ENCODE data around the gene ATP8B1. TPM values are rescaled to one million over a fixed set of nuclear protein-coding genes. Genes with fewer than 3 reads are reported as not detected.

The ATP8B1 gene
- total and polyA plus RNA-seq, 9 of the 15 experiments (the other 6 are each of a cell fraction or from before 2014, with no cell fraction given): 0.01 to 0.22 (median 0.03) TPM; not detected in 3

DNA sequence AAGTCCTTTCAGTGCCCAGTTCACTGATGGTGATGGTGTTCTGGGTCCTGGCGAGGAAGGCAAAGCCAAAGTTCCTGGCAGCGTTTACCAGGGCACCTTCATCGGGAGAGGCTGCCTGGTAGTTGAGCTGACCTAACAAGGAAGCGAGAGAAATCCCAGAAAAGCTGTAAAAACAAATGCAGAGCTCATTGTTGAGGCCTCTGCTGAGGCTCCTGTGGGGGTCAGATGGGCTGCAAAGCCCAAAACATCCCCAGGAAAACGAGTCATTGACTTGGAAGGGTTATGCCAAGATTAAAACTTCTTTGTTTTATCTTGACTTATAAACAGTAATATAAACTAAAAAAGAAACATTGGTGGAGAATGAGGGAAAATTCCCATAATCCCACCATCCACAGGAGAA lies 128.2 kb downstream of the ATP8B1 start:
- Histone ChIP-seq H3K27me3 (ENCODE audit: control insufficient read depth in 2 of 2, insufficient read depth in 2 of 2, low read length in 2 of 2) (no peaks in the 10 kb centered on the region), H3K4me3 (no peak overlapping the region), H3K9me1 (ENCODE audit: control insufficient read depth, insufficient read depth, low read length) (no peaks in the 10 kb centered on the region), H3K36me3 (ENCODE audit: control insufficient read depth, insufficient read depth, low read length) (no peaks in the 10 kb centered on the region), H2AFZ (ENCODE audit: low read depth, low read length) (no peak overlapping the region), H3K27ac (ENCODE audit: extremely low read depth, low read depth, low read length) (no peak overlapping the region), H3K4me1 (replicated peaks in 1 of 2; ENCODE audit: control insufficient read depth in 2 of 2, insufficient read depth in 2 of 2, low read length in 2 of 2) (no peaks in the 10 kb centered on the region; a peak in 1 of 5 replicates), H3K9me3 (replicated peaks; ENCODE audit: control insufficient read depth, insufficient read depth, low read depth, low read length) (no peaks in the 10 kb centered on the region; the same call in 1 of the 2 replicates), H4K20me1 (replicated peaks; ENCODE audit: control insufficient read depth, insufficient read depth, low read length) (no peaks in the 10 kb centered on the region), H3K9ac (ENCODE audit: insufficient read depth in 1 of 2, low read depth in 2 of 2, low read length in 2 of 2) (no peak overlapping the region), H3K4me2 (ENCODE audit: insufficient read depth, low read length) (no peak overlapping the region), H3K79me2 (ENCODE audit: control insufficient read depth, insufficient read depth, low read length) (no peaks in the 10 kb centered on the region)
- POLR2A ChIA-PET: no interaction called here
- whole genome bisulfite sequencing (ENCODE audit: insufficient coverage, low coverage, missing lambda C conversion rate): 22% methylated on average over 5 of the region's 5 CpGs
- TF ChIP-seq, protein P1, sequence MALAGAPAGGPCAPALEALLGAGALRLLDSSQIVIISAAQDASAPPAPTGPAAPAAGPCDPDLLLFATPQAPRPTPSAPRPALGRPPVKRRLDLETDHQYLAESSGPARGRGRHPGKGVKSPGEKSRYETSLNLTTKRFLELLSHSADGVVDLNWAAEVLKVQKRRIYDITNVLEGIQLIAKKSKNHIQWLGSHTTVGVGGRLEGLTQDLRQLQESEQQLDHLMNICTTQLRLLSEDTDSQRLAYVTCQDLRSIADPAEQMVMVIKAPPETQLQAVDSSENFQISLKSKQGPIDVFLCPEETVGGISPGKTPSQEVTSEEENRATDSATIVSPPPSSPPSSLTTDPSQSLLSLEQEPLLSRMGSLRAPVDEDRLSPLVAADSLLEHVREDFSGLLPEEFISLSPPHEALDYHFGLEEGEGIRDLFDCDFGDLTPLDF (CRISPR knock-in tag; IDR thresholded peaks at IDR 0.05): no peak
- TF ChIP-seq, protein P2, sequence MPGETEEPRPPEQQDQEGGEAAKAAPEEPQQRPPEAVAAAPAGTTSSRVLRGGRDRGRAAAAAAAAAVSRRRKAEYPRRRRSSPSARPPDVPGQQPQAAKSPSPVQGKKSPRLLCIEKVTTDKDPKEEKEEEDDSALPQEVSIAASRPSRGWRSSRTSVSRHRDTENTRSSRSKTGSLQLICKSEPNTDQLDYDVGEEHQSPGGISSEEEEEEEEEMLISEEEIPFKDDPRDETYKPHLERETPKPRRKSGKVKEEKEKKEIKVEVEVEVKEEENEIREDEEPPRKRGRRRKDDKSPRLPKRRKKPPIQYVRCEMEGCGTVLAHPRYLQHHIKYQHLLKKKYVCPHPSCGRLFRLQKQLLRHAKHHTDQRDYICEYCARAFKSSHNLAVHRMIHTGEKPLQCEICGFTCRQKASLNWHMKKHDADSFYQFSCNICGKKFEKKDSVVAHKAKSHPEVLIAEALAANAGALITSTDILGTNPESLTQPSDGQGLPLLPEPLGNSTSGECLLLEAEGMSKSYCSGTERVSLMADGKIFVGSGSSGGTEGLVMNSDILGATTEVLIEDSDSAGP (CRISPR knock-in tag; IDR thresholded peaks at IDR 0.05): no peak
- TF ChIP-seq THRAP3 (IDR thresholded peaks at IDR 0.05; ENCODE audit: borderline replicate concordance): no peak
- TF ChIP-seq RUNX1 (IDR thresholded peaks at IDR 0.05; ENCODE audit: low read depth): no peak
- TF ChIP-seq DNMT1 (IDR thresholded peaks at IDR 0.05): no peak
- no peak for TF ChIP-seq TCF7 (IDR thresholded peaks at IDR 0.05; ENCODE audit: borderline replicate concordance)
- TF ChIP-seq ZFP36 (IDR thresholded peaks at IDR 0.05; ENCODE audit: low read depth, low read length, partially characterized antibody): no peak
- TF ChIP-seq ESRRB (CRISPR knock-in tag; IDR thresholded peaks at IDR 0.05; ENCODE audit: borderline replicate concordance): no peak
- TF ChIP-seq ZNF311 (CRISPR knock-in tag; IDR thresholded peaks at IDR 0.05): no peak
- TF ChIP-seq NFATC3 (IDR thresholded peaks at IDR 0.05): no peak
- no peak for TF ChIP-seq POLR2G (IDR thresholded peaks at IDR 0.05; ENCODE audit: low read depth, low read length)
- no peak for TF ChIP-seq PTRF (tag; IDR thresholded peaks at IDR 0.05)
- TF ChIP-seq SNRNP70 (optimal IDR thresholded peaks at IDR 0.05; ENCODE audit: low read depth, low read length): no peak
- no peak for TF ChIP-seq MYNN (IDR thresholded peaks at IDR 0.05)
- TF ChIP-seq MYNN (CRISPR knock-in tag; IDR thresholded peaks at IDR 0.05): no peak
- no peak for TF ChIP-seq ZNF239 (CRISPR knock-in tag; IDR thresholded peaks at IDR 0.05)
- BruUV-seq (replicated peaks): no TSS peak
- DNase-seq (ENCODE audit: extremely low read depth in 1 of 4, low spot score in 3 of 4): no peak
- no peak for ATAC-seq
- CTCF ChIA-PET (ENCODE audit: low intra/inter-chr PET ratio): no interaction called here
- intact Hi-C loops (cut with micrococcal nuclease) (no loop called here), in situ Hi-C loops (cut with MboI) (no loop called here)
- FAIRE-seq: no peak
